Natural killer cell (primary cell): ENCODE measurements around the gene LATS1. TPM values are rescaled to one million over a fixed set of nuclear protein-coding genes. Genes with fewer than 3 reads are reported as not detected.
A peak's percentile ranks its signal among the peaks of the same experiment; 100 is the strongest.

Source experiments
- ATAC-seq, 3 donors: fragments of 150-1000 bp in 2 of 3; fragments of 200-7000 bp in 1 of 3; cut with Tn5 transposase; 1 replicate in 1 of 3; 2 replicates in 2 of 3; pipeline ENCODE4 v1.10.0; 2021; ENCODE audit warnings: mild to moderate bottlenecking in 2 of 3, moderate library complexity in 2 of 3
- DNase-seq, 2 donors: peaks; one replicate each; pipeline versions ENCODE4 v3.0.0 to v3.0.0-alpha.2; 2013 to 2021; ENCODE audit warnings: mixed read lengths in 1 of 2
- H3K27ac ChIP-seq: one replicate; pipeline ENCODE4 v1.5.1; 2013; ENCODE audit warnings: mild to moderate bottlenecking, low read length
- H3K27me3 ChIP-seq: one replicate; pipeline ENCODE4 v1.6.1; 2013; ENCODE audit warnings: low read length; ENCODE audit not compliant: control insufficient read depth, insufficient read depth
- H3K36me3 ChIP-seq: one replicate; pipeline ENCODE4 v1.6.1; 2013; ENCODE audit warnings: low read length; ENCODE audit not compliant: control insufficient read depth, insufficient read depth
- H3K4me1 ChIP-seq: one replicate; pipeline ENCODE4 v1.6.1; 2013; ENCODE audit warnings: low read length; ENCODE audit not compliant: control insufficient read depth, insufficient read depth
- H3K4me3 ChIP-seq: one replicate; pipeline ENCODE4 v1.5.1; 2013; ENCODE audit warnings: low read length
- H3K9me3 ChIP-seq: one replicate; pipeline ENCODE4 v1.6.1; 2013; ENCODE audit warnings: low read length; ENCODE audit not compliant: control insufficient read depth, insufficient read depth
- H3K27ac Mint-ChIP-seq, 2 donors: one replicate each; pipeline ENCODE4 v1.8.0; 2022; ENCODE audit warnings: mild to moderate bottlenecking in 2 of 2, mixed read lengths in 2 of 2, moderate library complexity in 1 of 2
- H3K27me3 Mint-ChIP-seq, 2 donors: one replicate each; pipeline ENCODE4 v1.8.0; 2022; ENCODE audit warnings: low read depth in 2 of 2, mixed read lengths in 2 of 2
- H3K36me3 Mint-ChIP-seq: one replicate; pipeline ENCODE4 v1.8.0; 2022; ENCODE audit warnings: mixed read lengths
- H3K4me1 Mint-ChIP-seq, 2 donors: one replicate each; pipeline ENCODE4 v1.8.0; 2022; ENCODE audit warnings: mixed read lengths in 2 of 2
- H3K4me3 Mint-ChIP-seq: one replicate; pipeline ENCODE4 v1.8.0; 2022; ENCODE audit warnings: mild to moderate bottlenecking, moderate library complexity, mixed read lengths
- H3K9me3 Mint-ChIP-seq, 2 donors: one replicate each; pipeline ENCODE4 v1.8.0; 2022; ENCODE audit warnings: mixed read lengths in 2 of 2
- CTCF ChIP-seq: fragments of 200-600 bp; IDR thresholded peaks from one replicate; pipeline ENCODE4 v1.8.0; 2022; ENCODE audit warnings: antibody characterized with exemption
- WGBS: methylation state at CpG from one replicate; pipeline ENCODE4 v1.1.7; 2013; ENCODE audit warnings: missing lambda C conversion rate; ENCODE audit not compliant: insufficient coverage; 5-methylcytosine and 5-hydroxymethylcytosine counted together
- intact Hi-C: fragments of 100-400 bp; cut with micrococcal nuclease; formaldehyde crosslinking; loops from one replicate; pipeline ENCODE4 v1.14.2; 2022
- total RNA-seq, 4 donors: library from RNA; stranded (reverse); fragments of 120-200 nt in 1 of 4; gene quantifications; one replicate each; pipeline versions ENCODE4 v1.2.3 to v1.2.4, GENCODE V29; 2013 to 2022

Gene LATS1
- total RNA-seq, 3 donors from 2014 or later (not counting 1 experiment from before 2014, with no cell fraction given), result 37.9 to 52.5 (median 49.4) TPM

- H3K4me1 ChIP-seq, result peaks cover 4% of the 10 kb centered on the region
- no peak for TF ChIP-seq CTCF
- no peak overlapping the region for H3K27ac ChIP-seq
- DNase-seq (no peak), ATAC-seq (no peak)
- H3K9me3 Mint-ChIP-seq, result no peaks in the 10 kb centered on the region
- no peak overlapping the region for H3K4me3 ChIP-seq
- H3K36me3 ChIP-seq, result no peaks in the 10 kb centered on the region
- H3K27ac Mint-ChIP-seq, result peak overlapping the region in 1 of 2 donors; percentile 50
- H3K4me3 Mint-ChIP-seq, result no peak overlapping the region
- H3K27me3 Mint-ChIP-seq, result no peaks in the 10 kb centered on the region
- H3K9me3 ChIP-seq, result no peaks in the 10 kb centered on the region
- WGBS, result 94% methylated on average over 4 of the region's 5 CpGs
- H3K27me3 ChIP-seq, result no peaks in the 10 kb centered on the region
- intact Hi-C loops, result no loop called here
- H3K36me3 Mint-ChIP-seq, result no peaks in the 10 kb centered on the region
- peaks cover 43 to 48% of the 10 kb centered on the region in 2 donors for H3K4me1 Mint-ChIP-seq
These were observed 6.2 kb downstream of the LATS1 start for GRCh38 chr6:149711711-149712110.

GRCh38 chr6:149701714-149702113, 16.2 kb downstream of the LATS1 start:
- peaks cover 14% of the 10 kb centered on the region for H3K36me3 ChIP-seq
- 96% methylated on average over 7 of the region's 7 CpGs for WGBS
- intact Hi-C loops, result no loop called here
- TF ChIP-seq CTCF, result no peak
- no peak for DNase-seq
- no peaks in the 10 kb centered on the region for H3K9me3 Mint-ChIP-seq
- no peaks in the 10 kb centered on the region for H3K9me3 ChIP-seq
- H3K27me3 ChIP-seq, result no peaks in the 10 kb centered on the region
- H3K4me1 ChIP-seq, result no peaks in the 10 kb centered on the region
- ATAC-seq, result no peak
- no peak overlapping the region for H3K27ac ChIP-seq
- no peak overlapping the region for H3K27ac Mint-ChIP-seq
- H3K4me3 Mint-ChIP-seq, result no peak overlapping the region
- peaks cover 33 to 36% of the 10 kb centered on the region in 2 donors for H3K4me1 Mint-ChIP-seq
- H3K4me3 ChIP-seq, result no peak overlapping the region
- H3K36me3 Mint-ChIP-seq, result no peaks in the 10 kb centered on the region
- no peaks in the 10 kb centered on the region for H3K27me3 Mint-ChIP-seq

- Histone ChIP-seq H3K4me1 (no peaks in the 10 kb centered on the region), H3K36me3 (peaks cover 21% of the 10 kb centered on the region), H3K27me3 (no peaks in the 10 kb centered on the region), H3K4me3 (no peak overlapping the region), H3K9me3 (no peaks in the 10 kb centered on the region), H3K27ac (no peak overlapping the region)
- Mint-ChIP-seq H3K4me3 (no peak overlapping the region), H3K27me3 (no peaks in the 10 kb centered on the region), H3K36me3 (no peaks in the 10 kb centered on the region), H3K27ac (no peak overlapping the region), H3K9me3 (no peaks in the 10 kb centered on the region), H3K4me1 (peaks cover 18 to 23% of the 10 kb centered on the region in 2 donors)
- 100% methylated on average over 2 of the region's 2 CpGs for WGBS
- DNase-seq (no peak), ATAC-seq (no peak)
- TF ChIP-seq CTCF, result no peak
- intact Hi-C loops, result no loop called here
These were observed 18.8 kb downstream of the LATS1 start for GRCh38 chr6:149699150-149699549.

GRCh38 chr6:149698175-149698574, 19.7 kb downstream of the LATS1 start:
- Mint-ChIP-seq H3K9me3 (no peaks in the 10 kb centered on the region), H3K36me3 (no peaks in the 10 kb centered on the region), H3K27ac (no peak overlapping the region), H3K27me3 (no peaks in the 10 kb centered on the region), H3K4me3 (no peak overlapping the region), H3K4me1 (peaks cover 18 to 23% of the 10 kb centered on the region in 2 donors)
- TF ChIP-seq CTCF, result no peak
- Histone ChIP-seq H3K4me1 (no peaks in the 10 kb centered on the region), H3K36me3 (peaks cover 24% of the 10 kb centered on the region), H3K27ac (no peak overlapping the region), H3K4me3 (no peak overlapping the region), H3K27me3 (no peaks in the 10 kb centered on the region), H3K9me3 (no peaks in the 10 kb centered on the region)
- no peak for ATAC-seq
- intact Hi-C loops, result no loop called here
- DNase-seq, result no peak
- 96% methylated on average over 1 of the region's 2 CpGs for WGBS
